Fibroblast of mammary gland (primary cell): ENCODE data around the gene RNU11.
A peak's percentile ranks its signal among the peaks of the same experiment; 100 is the strongest.
"Not testable (repeated sequence)": the region's sequence is repeated elsewhere in the genome, so short reads cannot be mapped to it uniquely, and the experiment has no call there.

Experiments used
- DNase-seq: peaks from one replicate; pipeline ENCODE4 v3.0.0-alpha.2; 2010; ENCODE audit warnings: low read depth
- H3K4me3 ChIP-seq: 2 replicates; pipeline ENCODE4 v1.5.1; 2011; ENCODE audit warnings: low read depth, mild to moderate bottlenecking, low read length, moderate library complexity; ENCODE audit not compliant: control insufficient read depth
- CTCF ChIP-seq: conservative IDR thresholded peaks from 2 replicates; pipeline ENCODE4 v1.5.1; 2011; ENCODE audit warnings: low read depth, low read length, inconsistent platforms; ENCODE audit not compliant: control insufficient read depth, insufficient read depth

The RNU11 gene

GRCh38 chr1:28644494-28644893 lies 3.9 kb upstream of the RNU11 start:
- H3K4me3 ChIP-seq = no peak overlapping the region
- no peak for DNase-seq
- no peak for TF ChIP-seq CTCF

GRCh38 chr1:28645406-28645805 lies 3.0 kb upstream of the RNU11 start:
- not testable (repeated sequence) for DNase-seq

GRCh38 chr1:28646040-28646439 lies 2.4 kb upstream of the RNU11 start:
- no peak overlapping the region for H3K4me3 ChIP-seq
- TF ChIP-seq CTCF = no peak
- peak; percentile 43 for DNase-seq

More at GRCh38 chr1:28645406-28645805, 3.0 kb upstream of the RNU11 start:
- not testable (repeated sequence) for H3K4me3 ChIP-seq

GRCh38 chr1:28648008-28648473 lies 359 bp upstream of the RNU11 start:
- DNase-seq = peak; percentile 89

GRCh38 chr1:28653063-28653462 lies 4.7 kb downstream of the RNU11 start:
- not testable (repeated sequence) for DNase-seq, H3K4me3 ChIP-seq

More at GRCh38 chr1:28648008-28648473, 359 bp upstream of the RNU11 start:
- H3K4me3 ChIP-seq = peak overlapping the region; percentile 19
- no peak for TF ChIP-seq CTCF

GRCh38 chr1:28653870-28654269 lies 5.5 kb downstream of the RNU11 start:
- peak; percentile 47 for DNase-seq
- not testable (repeated sequence) for H3K4me3 ChIP-seq
- peak; percentile 26 for TF ChIP-seq CTCF

- not testable (repeated sequence) for DNase-seq, H3K4me3 ChIP-seq
These were observed 7.3 kb downstream of the RNU11 start for GRCh38 chr1:28655448-28656311.

GRCh38 chr1:28656335-28656734 lies 7.9 kb downstream of the RNU11 start:
- no peak for DNase-seq
- no peak for TF ChIP-seq CTCF
- H3K4me3 ChIP-seq = no peak overlapping the region
